Fibroblast of gingiva (primary cell): ENCODE results near the gene IL17RB.

ENCODE experiments used
- DNase-seq: peaks from one replicate; pipeline ENCODE4 v3.0.0-alpha.2; 2011; ENCODE audit warnings: low read depth

Gene IL17RB

DNA sequence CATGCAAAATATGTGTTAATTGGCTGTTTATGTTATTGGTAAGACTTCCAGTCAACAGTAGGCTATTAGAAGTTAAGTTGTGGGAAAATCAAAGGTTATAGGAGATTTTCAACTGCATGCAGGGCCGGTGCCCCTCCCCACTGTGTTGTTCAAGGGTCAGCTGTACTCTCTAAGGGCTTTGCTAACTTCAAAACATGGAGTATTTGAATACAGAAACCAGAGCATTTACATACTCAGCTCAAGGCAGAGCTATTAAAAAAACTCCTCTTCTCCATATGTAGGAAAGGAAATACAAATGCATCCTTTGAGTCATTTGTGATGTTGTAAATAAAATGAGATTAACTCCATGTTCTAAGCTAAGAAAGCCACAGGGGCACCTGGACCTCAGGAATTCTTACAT, 16.8 kb downstream of the IL17RB start:
- DNase-seq = no peak

DNA sequence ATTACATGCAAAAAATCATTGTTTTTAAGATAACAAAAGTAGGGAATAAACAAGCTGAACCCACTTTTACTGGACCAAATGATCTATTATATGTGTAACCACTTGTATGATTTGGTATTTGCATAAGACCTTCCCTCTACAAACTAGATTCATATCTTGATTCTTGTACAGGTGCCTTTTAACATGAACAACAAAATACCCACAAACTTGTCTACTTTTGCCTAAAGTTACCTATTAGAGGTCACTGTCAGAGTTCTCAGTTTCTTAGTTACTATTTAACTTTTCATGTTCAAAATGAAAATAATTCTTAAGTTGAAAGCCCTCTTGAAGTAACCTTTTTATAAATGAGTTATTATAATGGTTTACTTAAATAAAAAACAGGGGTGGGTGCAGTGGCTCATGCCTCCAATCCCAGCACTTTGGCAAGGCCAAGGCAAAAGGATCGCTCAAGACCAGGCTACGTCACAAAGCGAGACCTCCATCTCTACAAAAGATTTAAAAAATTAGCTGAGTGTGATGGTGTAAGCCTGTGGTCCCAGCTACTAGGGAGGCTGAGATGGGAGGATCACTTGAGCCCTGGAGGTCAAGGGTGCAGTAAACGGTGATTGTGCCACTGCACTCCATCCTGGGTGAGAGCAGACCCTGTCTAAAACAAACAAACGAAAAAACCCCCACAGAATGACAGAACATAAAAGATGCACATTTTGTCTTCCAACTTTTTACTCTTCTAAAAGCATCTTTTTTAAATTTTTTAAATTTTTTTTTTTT, 19.5 kb downstream of the IL17RB start:
- DNase-seq = no peak

DNA sequence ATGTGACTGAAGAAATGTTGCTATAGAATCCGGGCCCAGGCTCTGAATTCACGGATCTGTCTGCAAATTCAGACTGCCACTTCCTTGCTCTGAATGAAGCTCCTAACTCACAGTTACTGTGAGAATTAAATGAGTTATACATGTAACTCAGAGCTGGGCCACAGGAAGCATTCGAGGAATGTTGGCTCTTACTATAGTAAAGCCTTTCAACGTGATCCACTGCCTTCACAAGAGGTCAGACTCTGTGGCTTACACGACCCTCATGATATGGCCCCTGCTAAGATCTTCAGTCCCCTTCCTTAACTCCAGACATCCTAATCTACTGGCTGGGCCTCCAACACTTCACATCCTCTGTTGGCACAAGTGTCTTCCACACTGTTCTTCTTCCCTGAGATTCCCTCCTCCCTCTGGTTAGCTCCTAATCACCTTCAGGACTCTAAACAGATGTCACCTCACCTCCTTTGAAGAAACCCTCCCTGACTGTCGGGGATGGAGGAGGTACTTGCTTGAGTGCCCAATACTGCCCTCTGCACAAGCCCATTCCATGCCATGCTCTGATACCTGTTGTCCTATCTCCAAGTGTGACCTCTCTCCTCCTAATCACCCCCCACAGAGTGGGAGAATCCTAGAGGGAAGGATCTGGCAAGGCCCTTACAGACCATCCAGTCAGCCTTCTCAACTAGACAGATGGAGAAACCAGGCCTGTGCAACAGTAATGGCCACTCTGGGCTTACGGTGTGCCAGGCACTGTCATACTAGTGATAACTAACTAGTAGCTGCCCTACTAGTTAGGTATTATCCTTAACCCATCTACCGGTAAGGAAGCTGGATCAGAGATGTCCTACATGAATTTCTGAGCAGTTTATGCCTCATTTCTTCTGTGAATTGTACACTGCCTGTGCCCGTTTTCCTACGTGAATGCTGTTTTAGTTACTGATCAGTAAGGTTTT, 34.3 kb downstream of the IL17RB start:
- peak; percentile 18 for DNase-seq

DNA sequence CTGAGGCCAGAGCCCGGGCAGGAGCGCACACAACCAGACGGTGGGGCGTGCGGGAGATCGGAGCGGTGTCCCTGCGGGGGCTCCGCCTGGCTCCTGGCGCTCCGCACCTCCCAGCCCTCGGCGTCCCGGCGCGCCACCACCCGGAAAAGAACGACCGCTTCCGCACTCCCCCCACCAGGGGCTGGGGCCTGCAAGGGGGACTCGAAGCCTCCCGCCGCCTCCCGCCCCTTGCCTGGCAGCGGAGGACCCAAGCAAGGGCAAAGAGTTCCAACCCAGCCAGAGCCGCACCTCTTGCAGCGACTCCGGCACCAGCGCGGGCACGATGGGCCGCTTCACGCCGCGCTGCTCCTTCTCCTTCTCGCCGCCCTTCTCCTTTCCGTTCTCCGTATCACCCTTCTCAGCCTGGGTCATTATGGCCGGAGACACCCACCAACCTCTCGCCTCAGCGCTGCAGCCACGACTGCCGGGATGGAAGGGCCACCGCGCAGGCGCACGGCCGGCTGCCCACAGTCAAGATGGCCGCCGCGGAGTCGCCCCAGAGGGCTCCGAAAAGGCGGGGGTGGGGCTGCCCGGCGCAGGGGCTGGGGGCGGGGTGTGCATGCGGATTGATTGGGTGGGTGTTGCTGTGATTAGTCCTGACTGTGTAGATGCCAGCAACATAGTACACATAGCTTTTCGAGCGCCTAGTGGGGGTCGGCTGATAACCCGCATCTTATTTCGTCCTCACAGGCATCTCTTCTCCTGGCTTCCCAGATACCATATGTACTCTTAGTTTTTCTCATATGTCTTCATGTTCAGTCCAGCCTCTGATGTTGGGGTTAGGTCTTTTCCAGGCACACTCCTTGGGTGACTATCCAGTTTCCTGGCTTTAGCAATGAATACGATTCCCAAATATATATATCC, 35.6 kb downstream of the IL17RB start, which contains the start of gene ACTR8:
Gene ACTR8, minus strand, starts transcription at position 462 of the 903 bp plus-strand sequence. Its CDS starts 51 bp downstream, at position 411.
- peak; percentile 84 for DNase-seq

DNA sequence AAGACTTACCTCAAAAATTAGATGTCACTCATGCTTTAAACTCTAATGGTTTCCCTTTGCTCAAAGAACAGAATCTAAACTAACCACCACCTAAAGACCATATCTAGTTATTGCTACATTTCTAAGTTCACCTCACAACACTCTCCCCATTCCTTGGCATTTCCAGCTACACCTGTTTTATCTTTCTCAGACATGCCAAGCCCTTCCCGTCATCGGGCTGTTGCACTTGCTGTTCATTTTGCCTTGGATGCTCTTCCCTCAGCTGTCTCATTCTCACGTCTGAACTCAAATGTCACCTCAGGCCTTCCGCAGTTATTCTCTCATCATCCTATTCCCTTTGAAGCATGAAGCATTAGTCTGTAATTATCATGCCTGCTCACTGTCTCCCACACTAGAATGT, 36.6 kb downstream of the IL17RB start:
- no peak for DNase-seq

DNA sequence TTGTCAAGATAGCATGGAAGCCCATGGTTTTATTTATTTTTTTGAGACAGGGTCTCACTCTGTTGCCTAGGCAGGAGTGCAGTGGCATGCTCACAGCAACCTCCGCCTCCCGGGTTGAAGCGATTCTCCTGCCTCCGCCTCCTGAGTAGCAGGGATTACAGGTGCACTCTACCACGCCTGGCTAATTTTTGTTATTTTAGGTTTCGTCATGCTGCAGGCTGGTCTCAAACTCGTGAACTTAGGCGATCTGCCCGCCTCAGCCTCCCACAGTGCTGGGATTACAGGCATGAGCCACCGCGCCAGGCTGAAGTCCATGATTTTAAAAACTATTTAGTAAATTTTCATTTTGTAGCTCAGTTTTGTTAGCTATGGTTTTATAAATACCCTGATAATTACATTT, 38.3 kb downstream of the IL17RB start:
- no peak for DNase-seq

DNA sequence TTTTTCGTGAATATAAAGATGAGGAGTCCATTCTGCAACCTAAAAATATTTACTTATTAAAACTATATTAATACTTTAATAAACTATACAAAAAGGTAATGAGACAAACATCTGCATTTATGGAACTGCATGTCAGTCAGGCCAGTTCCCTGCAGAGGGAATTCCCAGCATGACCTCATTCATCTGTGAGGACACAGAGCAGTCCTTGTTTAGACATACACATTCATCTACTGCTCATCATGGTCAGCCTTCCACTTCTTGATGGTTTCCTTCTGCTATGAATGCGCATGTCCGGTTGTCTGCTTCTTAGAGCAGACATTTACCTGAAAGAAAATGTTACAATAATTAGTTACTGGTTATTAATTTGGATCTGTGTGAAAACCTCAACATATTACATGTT, 38.9 kb downstream of the IL17RB start:
- no peak for DNase-seq

DNA sequence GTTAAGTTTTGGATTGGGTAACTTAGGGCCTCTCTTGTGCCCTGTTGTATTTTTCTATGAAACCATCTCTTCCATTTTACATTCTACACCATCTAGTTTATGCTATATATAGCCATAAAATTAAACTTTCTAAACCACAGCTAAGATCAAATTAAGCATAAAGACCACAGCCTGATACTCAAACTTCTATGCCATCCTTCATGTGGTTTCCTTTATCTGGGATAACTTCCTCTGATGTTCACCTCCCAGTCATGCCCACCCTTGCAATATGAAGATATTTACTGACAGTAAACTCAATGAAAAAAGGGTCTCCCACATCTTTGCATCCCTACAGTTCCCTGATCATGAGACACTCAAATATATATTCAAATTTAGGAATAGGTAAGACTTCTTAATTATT, 41.1 kb downstream of the IL17RB start:
- no peak for DNase-seq

DNA sequence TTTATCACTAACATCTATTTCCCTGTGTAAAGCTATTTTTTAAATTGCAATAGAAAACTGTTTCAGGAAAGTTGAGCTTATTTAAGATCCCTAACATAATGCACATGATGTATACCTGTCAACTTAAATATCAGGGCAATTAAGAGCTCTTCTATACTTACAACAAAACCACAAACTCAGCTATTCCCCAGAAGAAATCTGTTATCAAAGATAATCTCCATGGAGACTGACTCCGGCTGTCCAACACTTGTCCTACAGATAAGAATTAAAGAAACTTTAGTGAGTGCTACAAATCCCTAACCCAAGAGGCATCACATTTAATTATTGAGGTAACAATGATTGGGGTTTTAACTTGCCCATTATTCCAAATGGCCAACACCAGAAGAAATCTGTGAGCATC, 41.9 kb downstream of the IL17RB start:
- no peak for DNase-seq

DNA sequence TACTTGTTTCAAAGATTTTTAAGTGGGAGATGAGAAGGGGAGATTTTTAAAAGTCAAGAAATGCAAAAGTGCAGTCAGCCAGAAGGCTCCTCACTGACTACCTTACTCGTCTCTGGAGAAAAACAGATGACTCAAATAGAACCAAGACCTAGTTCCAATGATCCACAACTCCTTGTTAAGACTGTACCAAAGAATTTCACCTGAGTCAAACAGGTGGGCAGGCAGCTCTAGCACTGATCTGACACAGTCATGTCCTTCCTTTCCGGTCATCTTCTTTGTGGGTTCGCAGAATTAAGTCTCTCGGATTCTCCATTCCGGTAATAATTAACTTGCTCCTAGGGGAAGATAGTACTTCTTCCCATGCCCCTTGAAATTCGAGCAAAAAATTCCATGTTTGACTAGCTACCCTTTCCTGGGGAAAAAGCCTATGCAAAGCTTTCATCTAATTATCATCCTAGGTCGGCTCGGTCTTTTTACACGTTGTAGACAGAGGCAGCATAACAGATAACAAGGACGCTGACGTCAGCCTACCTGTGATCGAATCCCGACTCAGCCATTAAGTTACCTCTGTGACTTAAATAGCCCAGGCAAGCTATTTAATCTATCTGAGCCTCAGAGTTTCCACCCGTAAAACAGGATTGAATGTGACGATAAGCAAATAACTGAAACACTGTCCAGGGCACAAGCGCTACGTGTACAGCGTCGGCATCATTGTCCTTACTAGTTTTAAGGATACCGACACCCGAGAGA, 44.5 kb downstream of the IL17RB start:
- DNase-seq = peak; percentile 1

DNA sequence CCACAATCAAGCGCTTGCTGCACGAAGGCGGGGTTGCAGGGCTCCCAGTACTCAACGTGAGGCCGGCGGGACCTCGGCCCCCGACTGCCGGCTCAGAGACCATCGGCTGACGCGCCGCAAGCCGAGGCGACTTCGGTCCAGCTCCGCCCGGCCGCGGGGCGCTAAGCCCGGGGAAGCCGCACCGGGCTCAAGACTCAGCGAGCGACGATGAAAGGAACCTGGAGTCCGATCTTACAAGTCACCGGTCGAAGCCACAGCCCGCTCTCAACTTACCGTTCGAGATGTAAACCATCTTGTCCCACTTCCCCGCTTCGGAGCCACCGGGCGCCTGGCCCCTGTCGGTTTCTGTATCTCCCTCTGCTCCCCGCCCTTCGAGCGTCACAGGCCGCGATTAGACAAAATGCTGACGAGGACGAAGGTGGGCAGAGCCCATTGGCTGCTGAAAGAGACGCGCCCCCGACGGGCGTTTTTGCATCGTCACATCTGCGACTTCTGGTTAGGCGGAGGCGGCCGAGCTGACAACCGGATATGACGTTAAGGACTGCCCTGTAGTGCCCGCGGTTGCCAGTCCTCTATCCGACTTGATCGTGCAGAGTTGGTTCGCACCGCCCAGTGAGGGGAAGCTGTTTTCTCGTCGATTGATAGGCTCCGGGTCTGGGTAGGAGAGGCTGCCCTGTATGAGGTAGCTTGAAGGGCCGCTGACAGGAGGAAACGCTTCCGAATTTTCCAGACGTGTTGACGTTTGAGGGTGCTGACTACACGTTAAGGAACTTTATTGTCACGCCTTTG, 45.3 kb downstream of the IL17RB start, which contains the start of gene SELENOK:
Gene SELENOK, minus strand, starts transcription at position 363 of the 789 bp plus-strand sequence.
- DNase-seq = peak; percentile 99

DNA sequence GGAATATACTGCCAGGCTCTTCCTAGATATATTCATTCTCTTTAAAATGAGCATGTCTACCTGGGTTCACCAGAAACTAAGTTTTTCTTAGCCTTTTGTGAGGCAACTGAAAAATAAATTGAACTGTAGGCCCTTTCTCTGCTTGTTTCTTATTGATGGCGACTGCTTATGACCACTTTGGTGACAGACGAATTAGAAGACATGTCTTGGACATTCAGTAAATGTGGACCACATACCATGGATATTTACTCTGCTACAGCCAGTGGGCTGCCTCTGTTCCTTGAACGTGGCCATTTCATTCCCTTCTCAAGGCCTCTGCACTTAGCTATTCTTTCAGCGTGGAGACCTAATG, 45.9 kb downstream of the IL17RB start:
- DNase-seq = no peak

DNA sequence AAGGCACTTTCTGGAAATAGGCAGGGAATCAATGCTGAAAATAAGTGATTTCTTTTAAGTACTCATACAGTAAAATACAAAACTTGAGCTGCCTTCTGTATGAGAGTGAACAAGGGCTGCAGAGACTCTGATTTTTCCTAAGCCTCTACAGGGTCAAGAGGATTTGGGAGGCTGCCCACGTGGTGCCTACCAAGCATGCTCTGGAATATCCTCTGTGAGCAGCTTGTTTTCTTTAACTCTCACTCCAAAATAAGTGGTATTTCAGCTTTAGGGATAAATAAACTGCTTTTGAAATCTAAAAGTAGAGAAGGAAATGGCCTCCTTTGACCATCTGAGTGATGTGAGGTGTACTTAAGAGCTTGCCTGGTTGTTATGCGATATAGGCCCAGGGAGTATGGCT, 53.4 kb downstream of the IL17RB start:
- DNase-seq = no peak

DNA sequence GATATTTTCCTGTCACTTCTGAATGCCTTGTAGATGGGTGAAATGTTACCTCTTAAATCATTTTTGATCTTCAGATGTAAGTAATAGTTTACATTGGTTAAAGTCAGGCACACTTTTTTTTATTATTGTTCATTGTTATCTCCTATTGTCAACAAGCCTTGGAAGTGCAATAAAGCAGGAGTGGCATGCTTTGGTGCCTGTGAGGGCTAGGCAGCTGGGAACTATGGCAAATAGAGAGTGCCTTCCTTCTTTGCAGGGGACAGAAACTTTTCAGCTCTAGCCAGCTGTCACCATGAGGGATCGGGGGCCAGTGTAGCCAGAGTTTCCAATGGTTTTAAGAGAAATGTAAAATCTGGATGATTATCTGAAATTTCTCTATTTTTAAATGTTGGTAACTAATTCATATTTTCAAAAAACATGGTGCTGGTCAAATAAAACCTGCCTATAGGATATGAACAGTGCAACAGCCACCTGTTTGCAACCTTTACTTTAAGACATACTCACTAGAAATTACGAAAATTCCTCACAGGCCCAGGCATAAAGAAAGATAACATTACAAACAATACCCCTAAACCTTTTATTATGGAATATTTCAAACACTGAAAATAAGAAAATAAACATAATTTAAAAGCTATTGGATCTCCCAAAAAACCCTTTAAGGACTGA, 54.4 kb downstream of the IL17RB start:
- DNase-seq = no peak

DNA sequence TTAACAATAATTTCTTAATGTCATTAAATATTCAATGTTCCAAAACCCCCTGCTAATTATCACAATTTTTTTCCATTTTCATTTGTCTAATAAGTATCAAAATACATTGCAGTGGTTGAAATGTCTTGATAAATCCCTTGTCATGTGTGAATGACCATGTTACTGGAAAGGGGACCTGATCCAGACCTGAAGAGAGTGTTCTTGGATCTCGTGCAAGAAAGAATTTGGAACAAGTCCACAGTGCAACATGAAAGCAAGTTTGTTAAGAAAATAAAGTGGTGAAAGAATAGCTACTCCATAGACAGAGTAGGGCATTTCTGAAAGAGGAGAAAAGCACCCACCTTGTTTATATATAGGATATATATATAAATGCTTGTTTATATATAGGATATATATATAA, 55.7 kb downstream of the IL17RB start:
- DNase-seq = no peak

DNA sequence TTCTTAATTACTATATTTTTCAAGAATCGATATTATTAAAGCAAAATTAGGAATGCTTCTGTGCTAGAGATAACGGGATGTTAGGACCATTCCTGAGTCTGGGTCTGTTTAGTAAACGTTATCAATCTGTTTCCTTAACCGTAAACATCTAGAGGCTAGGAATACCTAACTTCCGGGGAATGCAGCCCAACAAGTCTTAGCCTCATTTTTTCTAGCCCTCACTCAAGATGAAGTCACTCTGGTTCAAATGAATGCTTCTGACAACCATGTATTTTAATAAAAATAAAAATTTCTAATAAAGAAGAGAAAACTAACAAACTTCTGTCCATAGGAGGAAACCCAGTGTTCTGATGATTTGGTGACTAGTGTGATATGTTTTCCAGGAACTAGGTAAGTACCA, 56.3 kb downstream of the IL17RB start:
- DNase-seq = no peak

DNA sequence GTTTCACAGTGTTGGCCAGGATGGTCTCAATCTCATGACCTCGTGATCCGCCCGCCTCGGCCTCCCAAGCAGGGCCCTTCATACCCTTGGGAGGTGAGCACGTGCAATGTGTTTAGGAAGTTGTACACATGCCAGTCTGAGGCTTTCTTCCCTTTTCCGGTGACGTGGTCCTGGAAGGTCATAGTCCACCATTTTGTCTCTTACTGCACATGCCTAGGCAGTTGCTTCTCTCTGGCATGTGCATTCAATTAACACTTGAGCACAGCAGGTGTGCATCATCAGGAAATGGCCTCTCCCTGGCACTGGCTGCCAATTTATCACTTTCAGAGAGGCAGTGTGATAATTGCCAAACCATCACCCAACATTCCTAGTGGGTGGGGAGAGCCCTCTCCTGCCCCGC, 67.0 kb downstream of the IL17RB start:
- DNase-seq = no peak
